GM19455 (cell line): Measurements from ENCODE around the gene CCDC27.

Source experiments
- ATAC-seq: cut with Tn5 transposase; IDR thresholded peaks from one replicate; pipeline ENCODE4 v1.9.1; 2021; ENCODE audit not compliant: unreplicated experiment

The CCDC27 gene

DNA sequence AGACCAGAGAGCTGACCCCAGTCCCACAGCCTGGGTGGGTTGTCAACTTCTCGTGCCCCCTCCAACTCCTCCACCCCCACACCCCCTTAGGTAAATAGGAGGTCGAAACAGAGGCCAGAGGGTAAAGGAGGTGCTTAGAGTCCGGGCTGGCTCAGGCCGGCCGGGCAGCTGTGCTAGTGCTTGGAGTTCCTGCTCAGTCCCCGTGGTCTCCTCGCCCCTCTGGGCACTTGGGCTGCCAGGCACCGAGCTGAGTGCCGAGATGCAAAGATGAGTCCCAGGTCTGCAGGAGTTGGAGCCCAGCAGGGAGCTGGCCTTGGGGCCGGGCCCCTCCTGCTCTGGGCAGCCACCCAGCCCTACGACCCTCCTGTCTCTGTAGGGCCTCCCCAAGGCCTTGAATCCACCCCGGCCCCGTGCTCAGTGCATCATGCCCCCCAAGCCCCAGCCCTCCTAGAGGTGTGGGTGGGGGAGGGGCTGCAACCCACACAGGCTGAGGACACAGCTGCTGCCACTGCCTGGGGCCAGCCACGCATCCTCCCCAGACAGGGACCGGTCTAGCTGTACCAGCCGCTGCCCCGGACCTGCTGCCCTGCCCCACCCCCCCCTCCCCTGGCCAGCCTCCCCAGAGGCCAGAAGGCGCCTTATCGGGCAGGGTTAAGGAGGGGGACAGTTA, 22.2 kb downstream of the CCDC27 start:
- ATAC-seq = no peak

DNA sequence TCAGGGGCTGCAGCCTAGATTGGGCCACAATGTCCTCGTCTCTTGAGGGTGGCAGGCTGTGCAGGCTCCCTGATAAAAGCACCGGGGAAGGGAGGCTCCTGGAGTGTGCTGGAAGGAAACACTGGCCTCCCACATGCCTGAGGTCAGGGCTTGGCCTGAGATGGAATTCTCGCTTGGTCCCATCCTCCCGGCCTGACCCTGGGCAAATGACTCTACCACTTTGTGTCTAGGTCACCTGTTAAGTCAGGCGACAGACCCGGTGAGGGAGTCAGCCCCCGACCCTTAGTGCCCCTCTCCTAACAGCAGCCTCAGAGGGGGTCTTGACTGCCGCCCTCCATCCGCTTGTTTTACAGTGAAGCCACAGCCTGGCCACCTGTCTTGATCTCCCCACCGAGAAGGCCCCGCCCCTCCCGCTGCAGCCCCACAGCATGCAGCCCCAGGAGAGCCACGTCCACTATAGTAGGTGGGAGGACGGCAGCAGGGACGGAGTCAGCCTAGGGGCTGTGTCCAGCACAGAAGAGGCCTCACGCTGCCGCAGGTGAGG, 22.8 kb downstream of the CCDC27 start:
- no peak for ATAC-seq

DNA sequence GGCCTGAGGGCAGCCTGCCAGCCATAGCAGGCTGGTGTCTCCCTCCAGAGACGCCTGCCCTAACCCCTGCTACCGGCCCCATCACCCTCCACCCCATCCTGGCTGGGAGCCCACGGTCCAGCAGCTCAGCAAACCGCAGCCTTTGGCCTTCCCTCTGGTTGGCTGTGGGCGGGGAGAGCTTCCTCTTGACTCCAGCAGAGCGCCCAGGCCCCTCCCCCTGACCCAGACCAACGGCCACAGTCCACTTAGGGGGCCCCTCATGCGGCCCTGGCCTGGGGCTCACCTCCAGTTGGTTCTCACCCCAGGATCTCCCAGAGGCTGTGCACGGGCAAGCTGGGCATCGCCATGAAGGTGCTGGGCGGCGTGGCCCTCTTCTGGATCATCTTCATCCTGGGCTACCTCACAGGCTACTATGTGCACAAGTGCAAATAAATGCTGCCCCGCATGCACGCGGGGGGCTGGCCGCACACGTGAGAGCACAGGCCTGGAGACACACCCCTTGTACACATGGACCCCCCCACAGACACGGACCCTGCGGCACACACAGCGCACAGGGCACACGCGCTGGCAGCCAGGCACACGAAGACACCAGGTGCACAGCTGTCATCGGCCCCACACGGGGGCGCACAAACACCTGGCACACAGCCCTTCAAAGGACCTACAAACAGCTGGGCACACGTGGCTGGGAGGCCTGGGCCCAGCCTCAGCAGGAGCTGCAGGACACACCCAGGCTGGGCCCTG, 23.4 kb downstream of the CCDC27 start:
- no peak for ATAC-seq

DNA sequence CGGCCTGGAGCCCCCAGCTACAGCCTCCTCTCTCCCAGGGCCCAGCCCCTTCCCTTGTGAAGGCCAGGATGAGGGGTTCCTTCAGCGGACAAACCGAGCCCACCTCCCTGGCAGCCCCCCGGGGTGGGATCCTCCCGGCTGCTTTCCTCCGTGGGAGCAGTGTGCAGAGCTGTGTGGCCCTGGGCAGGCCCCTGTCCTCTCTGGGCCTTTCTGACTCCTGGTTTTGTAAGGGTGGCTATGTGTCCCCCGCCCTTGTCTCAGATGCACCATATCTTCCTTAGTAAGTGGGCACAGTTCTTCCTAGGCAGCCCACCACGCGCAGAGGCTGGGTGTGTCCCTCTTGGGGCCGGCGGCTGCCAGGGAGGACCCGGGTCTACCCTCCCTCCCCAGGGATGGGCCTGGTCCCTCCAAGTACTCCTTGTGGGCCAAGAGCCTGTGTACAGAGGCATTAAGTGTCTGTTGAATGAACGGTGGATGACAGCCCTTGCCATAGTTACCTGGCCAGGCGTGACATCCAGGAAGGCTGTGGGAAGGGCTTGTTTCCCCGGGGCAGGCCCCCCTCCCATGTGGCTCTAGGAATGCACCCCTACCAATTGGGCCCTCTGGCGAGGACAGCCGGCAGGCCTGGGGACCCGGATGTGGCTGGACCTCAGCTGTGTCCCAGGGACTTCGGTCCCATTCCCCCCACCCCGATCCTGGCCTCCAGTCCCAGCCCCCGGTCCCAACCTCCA, 24.1 kb downstream of the CCDC27 start:
- ATAC-seq = no peak

DNA sequence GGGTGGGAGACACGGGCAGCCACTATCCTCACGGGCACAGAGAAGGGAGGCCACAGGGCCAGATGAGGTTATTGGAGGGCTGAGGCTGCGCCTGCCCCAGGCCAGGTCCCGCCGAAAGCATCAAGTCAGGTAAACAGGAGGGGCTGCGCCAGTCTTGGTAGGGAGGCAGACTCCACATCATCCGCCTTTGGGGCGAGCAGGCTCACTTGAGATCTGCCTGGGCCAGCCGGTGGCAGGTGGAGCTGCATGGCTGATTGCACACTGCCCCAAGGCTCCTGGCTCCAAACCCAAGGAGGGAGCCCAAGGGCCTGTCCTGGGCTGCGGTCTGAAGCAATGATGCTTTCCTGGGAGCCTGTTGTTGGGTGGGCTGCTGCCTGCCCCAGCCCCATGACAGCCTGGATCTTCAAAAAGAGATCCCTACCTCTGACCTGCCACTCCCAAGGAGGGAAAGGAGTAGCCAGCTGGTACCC, 24.9 kb downstream of the CCDC27 start:
- no peak for ATAC-seq

DNA sequence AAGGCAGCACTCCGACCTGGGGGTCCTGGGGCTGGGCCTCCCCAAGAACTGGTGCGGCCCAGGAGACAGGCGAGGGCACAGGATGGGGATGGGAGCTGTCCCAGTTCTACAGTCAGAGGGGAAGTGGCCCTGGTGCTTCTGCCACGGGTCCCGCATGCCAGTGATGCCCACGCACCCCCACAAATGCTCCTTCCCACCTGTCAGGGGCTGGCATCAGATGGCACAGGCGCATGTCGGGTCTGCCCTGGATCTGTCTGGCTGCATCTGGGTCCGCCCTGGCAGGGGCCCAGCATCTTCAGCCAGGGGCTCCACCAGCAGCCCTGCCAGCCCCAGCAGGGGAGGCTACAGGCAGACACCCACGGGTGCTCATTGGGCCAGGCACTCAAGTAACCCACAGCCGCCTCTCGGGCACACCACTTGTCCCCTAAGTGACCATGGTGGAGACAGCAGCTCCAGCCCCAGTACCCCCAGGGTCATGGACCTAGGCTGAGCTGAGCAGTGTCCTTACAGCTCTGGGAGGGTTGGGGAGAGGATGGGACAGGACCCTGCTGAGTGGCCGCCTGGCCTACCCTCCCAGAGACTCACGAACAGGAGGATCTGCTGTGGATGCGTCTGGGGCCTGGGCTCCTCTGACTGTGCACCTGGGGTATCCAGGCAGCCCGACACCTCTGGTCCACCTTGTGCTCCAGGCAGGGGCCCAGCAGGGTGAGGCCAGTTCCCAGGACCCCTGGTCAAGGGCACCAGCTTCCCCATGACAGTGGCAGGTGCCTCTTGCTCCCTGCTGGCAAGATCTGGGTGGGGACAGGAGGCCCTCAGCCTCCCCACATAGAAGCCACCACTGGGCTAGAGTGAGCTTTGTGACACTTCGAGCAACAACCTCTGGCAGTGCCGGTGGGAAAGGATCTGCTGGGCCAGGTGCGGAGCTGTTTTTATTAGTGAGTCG, 25.7 kb downstream of the CCDC27 start:
- no peak for ATAC-seq

DNA sequence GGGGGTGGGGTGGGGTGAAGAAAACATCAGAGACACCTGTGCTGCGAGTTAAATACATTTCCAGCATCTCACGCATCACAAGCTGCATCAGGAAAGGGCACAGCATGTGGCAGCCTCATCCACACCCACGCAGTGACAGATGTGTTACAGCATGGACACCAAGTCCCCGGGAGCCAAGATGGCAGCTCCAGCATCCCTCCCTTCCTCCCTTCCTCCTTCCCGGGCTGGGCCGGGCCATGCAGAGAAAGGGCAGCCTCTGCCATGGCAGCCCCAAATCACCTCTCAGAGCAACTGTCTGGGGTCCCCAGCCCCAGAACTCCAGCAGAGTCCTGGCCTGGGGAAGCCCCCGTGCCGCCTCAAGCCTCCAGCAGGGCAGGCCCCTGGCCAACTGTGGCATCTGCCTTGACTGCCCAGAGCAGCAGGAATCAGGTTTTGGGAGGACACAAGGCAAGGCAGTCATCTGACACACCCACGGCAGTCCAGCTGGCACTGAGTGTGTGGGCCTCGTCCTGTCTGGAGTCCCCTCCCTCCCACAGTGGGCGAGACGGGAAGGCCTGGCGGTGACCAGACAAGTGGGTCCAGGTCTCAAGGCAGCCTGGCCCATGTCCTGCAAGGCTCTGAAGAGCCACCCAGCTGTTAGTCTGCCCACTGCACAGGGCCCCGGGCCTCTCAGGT, 26.5 kb downstream of the CCDC27 start:
- ATAC-seq = no peak

DNA sequence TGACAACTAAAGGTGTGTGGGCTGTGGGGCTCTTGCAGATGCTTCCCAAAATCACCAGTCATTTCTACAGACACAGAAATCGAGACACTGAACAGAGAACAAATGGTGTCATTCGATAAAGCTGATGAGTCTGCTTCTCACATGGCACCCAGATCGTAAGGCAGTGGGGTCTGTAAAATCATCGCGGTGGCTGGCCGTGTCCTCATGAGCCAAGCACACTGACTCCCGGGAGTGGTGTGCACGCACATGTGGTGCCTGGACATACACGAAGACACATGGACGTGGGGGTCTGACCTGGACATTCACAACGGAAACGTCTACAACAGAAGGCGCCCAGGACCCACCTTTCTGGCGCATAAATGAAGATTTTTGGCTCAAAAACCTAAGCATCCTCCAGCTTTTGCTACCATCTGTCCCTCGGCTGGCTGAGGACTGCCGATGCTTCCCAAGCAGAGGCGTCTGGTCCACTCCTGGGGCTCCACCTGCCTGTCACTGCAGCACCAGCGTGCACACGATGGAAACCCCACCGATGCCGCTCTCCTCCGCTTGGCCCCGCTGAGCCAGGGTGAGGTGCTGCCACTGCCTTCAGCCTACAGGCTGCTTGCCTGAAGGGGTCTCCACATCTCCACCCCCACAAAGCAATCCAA, 27.1 kb downstream of the CCDC27 start:
- no peak for ATAC-seq

DNA sequence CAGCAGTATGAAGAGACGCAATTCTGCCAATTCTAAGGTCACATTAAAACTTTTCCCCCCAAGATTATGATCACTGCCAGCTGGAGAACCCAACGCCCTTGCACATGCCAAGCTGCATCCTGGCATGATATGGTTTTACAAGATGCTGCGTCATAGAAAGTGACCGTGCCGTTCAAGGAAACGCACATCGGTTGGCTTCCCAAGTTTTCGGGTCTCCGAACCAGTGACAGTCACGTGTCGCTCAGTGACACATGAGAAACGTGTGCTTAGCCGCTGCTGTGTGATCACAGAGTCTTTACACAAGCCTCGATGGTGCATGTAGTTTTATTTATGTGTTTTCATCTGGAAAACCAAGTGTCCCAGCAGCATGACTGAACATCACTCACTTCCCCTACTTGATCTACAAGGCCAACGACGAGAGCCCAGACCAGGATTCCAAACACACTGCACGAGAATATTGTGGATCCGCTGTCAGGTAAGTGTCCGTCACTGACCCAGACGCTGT, 27.7 kb downstream of the CCDC27 start:
- no peak for ATAC-seq

DNA sequence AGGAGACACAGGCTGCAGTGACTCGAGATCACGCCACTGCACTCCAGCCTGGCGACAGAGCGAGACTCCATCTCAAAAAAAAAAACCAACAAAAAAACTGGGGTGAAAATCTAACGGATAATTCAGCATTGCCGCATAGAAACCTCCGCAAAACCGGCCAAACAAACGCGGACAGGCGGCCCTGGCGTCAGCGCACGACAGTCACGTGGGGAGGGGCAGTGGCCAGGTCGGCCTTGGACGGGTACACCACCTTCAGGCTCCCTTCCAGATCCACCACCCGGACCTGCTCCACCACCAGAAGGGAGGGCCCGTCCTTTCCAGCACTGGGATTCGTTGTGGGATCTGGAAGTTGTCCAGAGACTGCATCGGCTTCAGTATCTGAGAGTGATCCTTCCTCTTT, 28.7 kb downstream of the CCDC27 start:
- no peak for ATAC-seq

DNA sequence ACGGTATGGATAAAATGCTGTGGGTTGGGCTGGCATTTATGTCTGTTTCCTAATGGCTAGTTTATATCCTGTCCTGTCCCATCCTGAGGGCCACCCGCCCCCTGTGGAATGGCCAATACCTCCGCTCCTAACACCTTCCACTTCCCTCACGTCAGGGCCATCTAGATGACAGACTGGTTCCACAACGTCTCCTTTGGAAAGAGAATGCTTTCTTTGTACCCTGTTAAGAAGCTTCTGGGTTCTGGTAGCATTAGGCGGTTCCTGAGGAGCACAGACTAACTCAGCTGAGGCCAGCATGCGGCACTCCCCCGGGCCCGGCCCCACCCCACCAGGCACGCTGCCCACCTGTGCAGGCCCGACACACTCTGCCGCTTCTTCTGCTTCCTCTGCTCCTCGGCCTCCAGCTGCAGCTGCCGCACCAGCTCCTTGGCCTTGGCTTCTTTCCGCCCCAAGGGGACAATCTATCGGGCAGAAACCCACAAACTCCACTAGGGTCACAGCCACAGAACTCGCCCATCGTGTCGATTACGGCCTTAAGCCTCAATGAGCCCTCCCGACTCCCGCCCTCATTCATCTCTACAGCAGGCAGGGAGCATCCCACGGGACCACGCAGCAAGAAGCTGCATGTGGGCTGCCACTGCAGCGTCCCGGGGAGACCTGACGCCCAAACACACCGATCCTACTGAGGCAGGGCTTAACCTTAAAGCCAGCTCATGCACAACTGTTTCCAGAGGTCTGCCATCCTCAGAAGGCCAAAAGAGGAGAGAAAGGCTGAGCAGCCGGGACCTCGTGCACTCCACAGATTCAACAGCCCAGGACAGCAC, 31.6 kb downstream of the CCDC27 start:
- ATAC-seq = no peak

DNA sequence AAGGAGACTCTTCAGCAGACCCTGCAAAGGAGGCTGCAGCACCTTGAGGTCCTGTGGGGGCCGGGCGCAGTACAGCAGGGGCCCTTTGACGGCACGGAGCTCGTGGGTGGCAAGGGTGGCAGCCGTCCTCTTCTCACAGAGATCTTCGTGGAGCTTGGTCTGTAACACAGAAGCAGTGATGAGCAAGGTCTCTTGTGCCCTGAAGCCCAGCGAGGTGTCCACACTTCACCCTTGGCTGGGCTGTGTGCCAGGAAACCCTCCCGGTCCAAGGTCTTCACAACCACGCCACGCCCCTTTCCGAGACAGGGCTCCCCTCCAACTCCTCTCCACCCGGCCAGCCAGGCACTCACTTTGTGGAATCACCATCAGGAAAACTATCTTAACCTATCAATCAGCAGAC, 32.8 kb downstream of the CCDC27 start:
- ATAC-seq = no peak

DNA sequence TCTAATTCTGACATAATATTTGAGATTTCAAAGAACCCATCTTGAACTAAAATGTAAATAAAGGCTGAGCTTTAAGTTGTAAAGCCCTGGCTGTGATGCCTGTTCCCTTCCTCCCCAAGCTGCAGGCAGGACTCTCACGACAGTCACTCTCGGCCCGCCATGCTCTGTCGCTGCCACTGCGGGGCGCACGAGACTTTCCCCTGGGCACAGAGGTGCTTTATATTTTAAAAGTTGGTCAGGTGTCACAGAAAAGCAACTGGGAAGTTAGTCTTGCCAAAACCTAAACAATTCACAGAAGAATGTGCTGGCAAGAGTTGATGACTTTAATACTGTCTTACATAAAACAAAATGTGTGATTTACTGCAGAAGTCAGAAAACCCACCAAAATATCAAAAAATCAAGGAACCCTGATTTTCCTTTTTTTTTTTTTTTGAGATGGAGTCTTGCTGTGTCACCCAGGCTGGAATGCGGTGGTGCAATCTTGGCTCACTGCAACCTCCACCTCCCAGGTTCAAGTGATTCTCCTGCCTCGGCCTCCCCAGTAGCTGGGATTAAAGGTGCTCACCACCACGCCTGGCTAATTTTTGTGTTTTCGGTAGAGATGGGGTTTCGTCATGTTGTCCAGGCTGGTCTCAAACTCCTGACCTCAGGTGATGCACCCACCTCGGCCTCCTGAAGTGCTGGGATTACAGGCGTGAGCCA, 33.4 kb downstream of the CCDC27 start:
- no peak for ATAC-seq

DNA sequence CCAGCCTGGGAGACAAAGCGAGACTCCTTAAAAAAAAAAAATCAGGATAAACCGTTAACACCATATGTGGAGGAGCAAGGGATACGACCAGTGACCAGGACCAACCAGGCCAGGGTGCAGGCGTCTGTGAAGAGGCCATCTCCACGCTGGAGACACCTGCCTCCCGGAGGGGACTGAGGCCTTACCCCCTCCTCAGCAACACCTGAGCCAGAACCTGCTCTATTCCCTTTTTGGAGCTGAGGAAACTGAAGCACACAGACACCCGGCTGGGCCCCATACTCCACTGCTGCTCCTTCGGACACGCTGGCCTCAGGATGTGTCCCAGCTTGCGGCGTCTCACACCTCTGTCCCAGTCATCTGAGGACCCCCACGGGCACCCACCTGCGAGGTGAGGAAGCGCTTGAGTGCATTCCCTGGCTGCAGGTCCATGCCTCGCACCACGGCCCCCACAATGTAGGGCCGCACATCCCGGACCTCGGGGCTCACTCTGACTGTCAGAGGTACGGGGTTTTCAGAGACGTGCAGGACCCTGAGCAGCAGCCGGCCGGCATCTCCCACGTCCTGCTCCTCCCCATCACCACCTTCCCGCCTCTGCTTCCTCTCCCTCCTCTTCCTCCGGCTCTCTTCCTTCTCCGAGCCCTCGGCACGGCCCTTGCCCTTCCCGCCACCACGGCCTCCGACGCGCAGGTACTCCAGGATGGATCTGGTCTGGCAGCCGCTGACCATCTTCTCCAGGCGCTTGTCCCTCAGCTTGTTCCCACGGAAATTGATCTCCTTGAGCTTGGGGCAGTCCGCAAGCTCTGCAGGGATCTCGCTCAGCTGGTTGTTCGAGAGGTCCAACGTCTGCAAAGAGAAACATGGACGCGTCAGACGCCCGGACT, 34.5 kb downstream of the CCDC27 start:
- ATAC-seq = no peak

DNA sequence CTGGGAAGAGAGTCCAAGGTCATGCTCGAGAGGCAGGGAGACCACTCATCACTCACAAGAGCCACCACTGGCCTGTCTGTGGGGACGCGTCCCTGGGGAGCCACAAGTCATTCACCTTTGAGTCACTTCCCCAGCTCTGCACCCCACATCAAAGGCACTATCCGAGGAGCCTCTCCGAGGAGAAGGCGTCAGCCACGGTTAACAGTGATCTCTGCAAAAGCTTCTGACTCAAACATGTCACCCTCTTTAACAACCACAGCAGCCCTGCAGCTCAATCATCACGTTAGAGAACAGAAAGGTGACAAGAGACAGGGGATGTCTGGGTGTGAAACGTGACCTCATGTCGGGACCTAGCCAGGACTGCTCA, 35.1 kb downstream of the CCDC27 start:
- no peak for ATAC-seq

DNA sequence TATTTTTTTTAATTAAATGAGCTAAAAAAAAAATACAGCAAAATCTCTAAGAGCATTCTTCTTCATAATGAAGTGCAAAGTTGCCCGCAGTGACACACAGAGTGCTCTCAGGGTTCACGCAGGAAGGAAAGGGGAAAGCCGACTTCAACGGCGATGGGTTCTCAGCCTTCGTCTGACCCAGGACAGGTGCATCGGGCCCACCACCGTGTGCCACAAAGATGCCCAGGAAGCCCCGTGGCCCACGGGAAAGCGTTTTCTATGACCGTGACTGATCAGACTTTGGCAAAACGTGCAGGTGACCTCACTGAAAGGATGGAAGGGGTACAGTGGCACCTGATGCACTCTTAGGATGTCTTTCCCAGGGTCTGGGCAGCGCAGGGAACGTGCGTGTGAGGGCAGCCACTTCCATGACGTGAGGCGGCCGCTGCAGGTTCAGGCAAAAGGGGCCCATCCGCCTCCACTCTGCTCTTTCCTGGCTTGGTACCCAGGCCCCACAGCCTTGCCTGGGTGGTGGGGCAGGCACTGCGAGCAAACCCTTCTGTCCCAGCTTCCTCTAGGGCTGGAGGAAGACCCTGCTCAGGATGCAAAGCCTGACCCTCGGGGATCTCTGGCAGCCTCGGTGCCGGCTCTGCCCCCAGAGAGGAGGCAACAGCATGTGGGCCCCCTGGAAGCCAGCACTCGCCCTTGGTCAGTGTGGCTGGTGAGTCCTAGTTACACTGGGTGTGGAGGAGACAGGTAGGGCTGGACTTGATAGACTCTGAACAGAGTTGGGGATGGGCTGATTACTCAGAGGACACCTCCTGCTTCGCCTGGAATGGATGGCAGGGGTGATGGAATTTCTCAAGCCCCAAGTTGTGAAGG, 35.7 kb downstream of the CCDC27 start:
- ATAC-seq = no peak
